ENCODE results near the gene CEP112.

CEP112 gene

DNA sequence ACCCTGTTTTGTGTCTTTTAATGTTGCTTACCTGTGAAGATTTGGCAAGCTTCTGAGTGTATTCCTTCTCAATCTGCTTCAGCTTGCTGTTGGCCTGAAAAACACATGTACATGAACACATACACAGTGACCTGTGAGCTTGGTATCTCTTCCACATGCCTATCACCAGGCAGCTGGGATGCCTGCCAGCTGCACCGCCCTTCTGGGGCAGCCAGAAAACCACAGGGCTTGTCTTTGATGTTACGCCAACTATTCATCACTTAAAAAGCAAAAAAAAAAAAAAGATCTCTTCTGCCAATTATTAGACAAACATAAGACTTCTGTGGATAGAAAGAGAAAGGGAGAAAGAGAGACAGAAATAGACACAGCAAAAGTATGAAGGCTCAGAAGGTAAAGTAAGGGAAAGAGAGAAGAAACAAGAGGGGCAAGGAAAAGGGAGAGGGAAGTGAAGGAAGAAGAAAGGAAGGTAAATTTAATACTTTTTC, 441.3 kb downstream of the CEP112 start:
- TF ChIP-seq, protein P1, sequence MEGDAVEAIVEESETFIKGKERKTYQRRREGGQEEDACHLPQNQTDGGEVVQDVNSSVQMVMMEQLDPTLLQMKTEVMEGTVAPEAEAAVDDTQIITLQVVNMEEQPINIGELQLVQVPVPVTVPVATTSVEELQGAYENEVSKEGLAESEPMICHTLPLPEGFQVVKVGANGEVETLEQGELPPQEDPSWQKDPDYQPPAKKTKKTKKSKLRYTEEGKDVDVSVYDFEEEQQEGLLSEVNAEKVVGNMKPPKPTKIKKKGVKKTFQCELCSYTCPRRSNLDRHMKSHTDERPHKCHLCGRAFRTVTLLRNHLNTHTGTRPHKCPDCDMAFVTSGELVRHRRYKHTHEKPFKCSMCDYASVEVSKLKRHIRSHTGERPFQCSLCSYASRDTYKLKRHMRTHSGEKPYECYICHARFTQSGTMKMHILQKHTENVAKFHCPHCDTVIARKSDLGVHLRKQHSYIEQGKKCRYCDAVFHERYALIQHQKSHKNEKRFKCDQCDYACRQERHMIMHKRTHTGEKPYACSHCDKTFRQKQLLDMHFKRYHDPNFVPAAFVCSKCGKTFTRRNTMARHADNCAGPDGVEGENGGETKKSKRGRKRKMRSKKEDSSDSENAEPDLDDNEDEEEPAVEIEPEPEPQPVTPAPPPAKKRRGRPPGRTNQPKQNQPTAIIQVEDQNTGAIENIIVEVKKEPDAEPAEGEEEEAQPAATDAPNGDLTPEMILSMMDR (conservative IDR thresholded peaks at IDR 0.05; ENCODE audit: low read depth), result no peak
- ChIA-PET POLR2A (ENCODE audit: low non-redundant PET) (no interaction called here), CTCF (no interaction called here)
- DNase-seq (ENCODE audit: low spot score), result peak; percentile 84
- no peak overlapping the region for H3K27ac ChIP-seq

DNA sequence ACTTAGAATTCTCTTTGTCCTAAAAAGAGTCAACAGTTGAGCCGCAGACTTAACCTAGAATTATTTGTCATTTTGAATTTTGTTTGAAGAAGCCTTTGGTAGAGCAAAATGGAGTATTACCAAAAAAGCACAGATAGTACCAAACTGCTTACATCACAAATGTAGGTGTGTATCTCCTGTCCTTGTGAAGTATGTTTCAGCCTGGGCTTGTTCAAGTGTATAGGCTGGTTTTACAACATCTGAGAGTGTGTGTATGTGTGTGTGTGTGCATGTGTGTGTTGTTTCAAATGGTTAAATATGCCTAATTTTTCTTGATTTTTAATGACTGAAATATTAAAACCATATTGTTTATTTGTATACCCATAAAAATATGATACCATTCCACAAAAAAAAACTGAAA, 441.8 kb downstream of the CEP112 start:
- CTCF ChIA-PET, result no interaction called here
- POLR2A ChIA-PET (ENCODE audit: low non-redundant PET), result no interaction called here
- no peak overlapping the region for H3K27ac ChIP-seq
- TF ChIP-seq, protein P1 (conservative IDR thresholded peaks at IDR 0.05; ENCODE audit: low read depth), result no peak
- no peak for DNase-seq (ENCODE audit: low spot score)

DNA sequence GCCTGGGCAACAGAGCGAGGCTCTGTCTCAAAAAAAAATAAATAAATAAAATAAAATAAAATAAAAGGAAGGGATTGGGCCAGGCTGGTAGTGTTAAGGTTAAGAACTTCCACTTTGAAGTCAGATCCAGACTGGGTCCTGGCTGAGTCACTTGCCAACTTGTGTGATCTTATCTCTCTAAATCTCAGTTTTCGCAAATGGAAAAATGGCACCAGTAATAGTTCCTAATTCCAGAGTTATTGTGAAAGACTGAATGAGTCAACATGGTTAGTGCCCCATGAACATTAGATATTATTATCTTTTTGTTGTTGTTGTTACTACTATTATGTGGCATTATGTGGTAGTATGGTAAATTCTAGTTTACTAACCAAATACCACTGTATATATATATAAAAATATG, 442.5 kb downstream of the CEP112 start:
- CTCF ChIA-PET, result no interaction called here
- POLR2A ChIA-PET (ENCODE audit: low non-redundant PET), result no interaction called here
- peak; percentile 13 for DNase-seq (ENCODE audit: low spot score)
- TF ChIP-seq, protein P1 (conservative IDR thresholded peaks at IDR 0.05; ENCODE audit: low read depth), result no peak
- peak overlapping the region; percentile 45 for H3K27ac ChIP-seq

DNA sequence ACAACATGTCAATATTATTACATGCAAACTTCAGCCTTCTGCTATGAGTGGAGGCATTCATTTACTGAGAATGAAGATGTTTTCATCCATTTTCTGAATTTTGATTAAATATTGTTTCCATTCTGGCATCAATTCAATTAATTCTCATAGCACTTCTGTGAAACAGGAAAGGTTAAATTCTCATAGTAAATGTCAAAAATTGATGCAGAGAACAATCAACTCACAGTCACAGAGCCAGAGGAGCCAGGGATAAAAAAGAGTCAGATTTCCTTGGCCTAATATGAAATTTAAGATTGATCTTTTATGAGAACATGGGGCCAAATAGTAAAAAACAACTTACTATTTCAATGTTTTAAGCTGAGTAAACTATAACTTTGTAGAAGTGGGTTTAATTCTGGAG, 446.7 kb downstream of the CEP112 start:
- no peak overlapping the region for H3K27ac ChIP-seq
- TF ChIP-seq, protein P1 (conservative IDR thresholded peaks at IDR 0.05; ENCODE audit: low read depth), result no peak
- ChIA-PET POLR2A (ENCODE audit: low non-redundant PET) (no interaction called here), CTCF (no interaction called here)
- no peak for DNase-seq (ENCODE audit: low spot score)

DNA sequence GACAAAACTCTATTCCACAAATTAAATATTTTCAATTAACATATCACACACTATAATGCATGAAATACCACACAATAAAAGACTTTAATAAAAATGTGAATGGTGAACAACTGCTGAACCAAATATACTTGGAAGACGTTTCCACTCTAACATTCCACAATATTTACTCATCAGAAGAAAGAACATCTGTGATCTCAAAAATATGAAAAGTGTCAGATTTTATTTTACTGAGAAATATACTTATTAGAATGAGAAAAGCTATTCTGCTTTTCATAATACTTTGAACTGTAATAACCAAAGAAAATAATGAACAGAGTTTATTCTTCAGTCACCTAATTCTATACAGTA, 448.7 kb downstream of the CEP112 start:
- no peak overlapping the region for H3K27ac ChIP-seq
- CTCF ChIA-PET, result interaction anchor here (0.6 kb wide), 1 partner anchor 762 kb away, joined by 3 read pairs; no protein-coding TSS in a partner anchor
- no peak for DNase-seq (ENCODE audit: low spot score)
- TF ChIP-seq, protein P1 (conservative IDR thresholded peaks at IDR 0.05; ENCODE audit: low read depth), result no peak
- POLR2A ChIA-PET (ENCODE audit: low non-redundant PET), result no interaction called here

DNA sequence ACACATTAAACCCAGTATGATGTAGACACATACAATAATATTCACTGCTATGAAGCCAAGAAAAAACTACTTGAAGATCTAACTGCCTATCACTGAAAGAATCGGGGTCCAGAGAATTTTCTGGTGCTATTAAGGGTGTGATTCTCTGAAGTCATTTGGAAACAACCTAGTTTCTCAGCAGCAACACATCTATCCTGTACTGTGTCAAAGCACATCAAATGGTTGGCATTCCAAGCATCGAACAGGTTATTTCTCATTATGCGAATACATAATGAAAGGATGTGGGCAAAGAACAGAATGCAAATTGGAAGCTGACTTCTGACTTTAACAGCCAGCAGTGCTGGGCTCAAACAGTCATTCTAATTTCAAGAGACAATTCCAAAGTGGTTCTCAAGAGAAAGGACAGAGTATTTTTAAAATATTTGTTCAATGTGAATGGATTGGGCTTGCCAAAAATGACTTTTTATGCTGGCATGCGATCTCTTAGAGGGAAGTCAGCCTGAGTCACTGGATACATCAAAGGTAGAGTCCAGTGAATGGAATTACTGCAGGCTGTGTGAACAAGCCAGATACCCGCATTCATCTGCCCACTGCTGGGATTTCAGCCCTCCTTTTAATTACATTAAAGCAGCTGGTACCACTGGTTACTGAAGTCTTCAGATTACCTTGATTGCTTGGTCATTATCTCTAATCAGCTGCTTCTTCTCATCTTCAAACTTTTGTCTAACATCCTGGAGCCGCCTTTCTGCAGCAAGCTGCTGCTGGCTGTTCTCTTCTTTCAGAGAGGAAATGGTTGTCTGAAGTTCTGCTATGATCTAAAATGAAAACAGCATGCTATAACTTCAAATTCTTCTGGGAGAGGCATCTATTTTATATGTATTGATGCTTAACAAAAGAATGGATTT, 449.3 kb downstream of the CEP112 start:
- ChIA-PET POLR2A (ENCODE audit: low non-redundant PET) (no interaction called here), CTCF (no interaction called here)
- no peak overlapping the region for H3K27ac ChIP-seq
- peak; percentile 50 for DNase-seq (ENCODE audit: low spot score)
- TF ChIP-seq, protein P1 (conservative IDR thresholded peaks at IDR 0.05; ENCODE audit: low read depth), result no peak
